Heart left ventricle (tissue), 16 donors: Measurements from ENCODE around the gene MAP2K5. TPM values are rescaled to one million over a fixed set of nuclear protein-coding genes. Genes with fewer than 3 reads are reported as not detected.
A peak's percentile ranks its signal among the peaks of the same experiment; 100 is the strongest.

ENCODE experiments used
- ATAC-seq, 4 donors: fragments of 200-7000 bp; cut with Tn5 transposase; one replicate each; pipeline ENCODE4 v1.9.1; 2020 to 2022; ENCODE audit warnings: moderate library complexity in 4 of 4, mild to moderate bottlenecking in 3 of 4, moderate number of reproducible peaks in 1 of 4
- DNase-seq, 5 donors: peaks; one replicate each; pipeline ENCODE4 v3.0.0-alpha.2; 2020
- H3K27ac ChIP-seq, 12 donors: fragments of 200-600 bp; sonication (generic) in 4 of 12; one replicate each; pipeline versions ENCODE4 v1.5.0 to v1.8.0; 2016 to 2022; ENCODE audit warnings: mild to moderate bottlenecking in 2 of 12
- H3K27me3 ChIP-seq, 9 donors: fragments of 200-600 bp; sonication (generic) in 2 of 9; one replicate each; pipeline versions ENCODE4 v1.5.1 to v1.8.0; 2016 to 2022; ENCODE audit warnings: mild to moderate bottlenecking in 3 of 9
- H3K36me3 ChIP-seq, 9 donors: fragments of 200-600 bp; sonication (generic) in 2 of 9; one replicate each; pipeline versions ENCODE4 v1.5.0 to v1.8.0; 2018 to 2022; ENCODE audit warnings: mild to moderate bottlenecking in 2 of 9
- H3K4me1 ChIP-seq, 12 donors: fragments of 200-600 bp; sonication (generic) in 4 of 12; one replicate each; pipeline versions ENCODE4 v1.5.0 to v1.8.0; 2016 to 2022; ENCODE audit warnings: mild to moderate bottlenecking in 3 of 12
- H3K4me3 ChIP-seq, 12 donors: fragments of 200-600 bp; sonication (generic) in 4 of 12; one replicate each; pipeline versions ENCODE4 v1.5.0 to v1.8.0; 2017 to 2022; ENCODE audit warnings: mild to moderate bottlenecking in 9 of 12, moderate library complexity in 4 of 12
- H3K9me3 ChIP-seq, 12 donors: fragments of 200-600 bp; sonication (generic) in 4 of 12; one replicate each; pipeline versions ENCODE4 v1.5.0 to v1.8.0; 2016 to 2022; ENCODE audit warnings: mild to moderate bottlenecking in 1 of 12
- CTCF ChIP-seq, 12 donors: fragments of 200-600 bp; sonication (generic) in 4 of 12; IDR thresholded peaks; one replicate each; pipeline versions ENCODE4 v1.5.0 to v1.8.0; 2018 to 2022; ENCODE audit warnings: antibody characterized with exemption in 12 of 12, mild to moderate bottlenecking in 5 of 12
- POLR2A ChIP-seq, 2 donors: fragments of 450-650 bp; IDR thresholded peaks; one replicate each; pipeline ENCODE4 v1.6.1; 2017; ENCODE audit warnings: antibody characterized with exemption in 2 of 2, mild to moderate bottlenecking in 2 of 2, moderate library complexity in 2 of 2
- WGBS, 4 donors: extraction: QIAGEN DNeasy Blood & Tissue Kit in 2 of 4; methylation state at CpG; one replicate each; pipeline versions ENCODE4 v1.1.5 to v1.1.7; 2013 to 2018; 5-methylcytosine and 5-hydroxymethylcytosine counted together
- intact Hi-C, 10 donors: fragments of 100-400 bp; cut with DNase I; formaldehyde crosslinking; loops; one replicate each; pipeline versions ENCODE4 v1.11.1 to v1.14.2; 2022
- long read RNA-seq, 3 donors: library from polyadenylated mRNA; unstranded; transcript quantifications; one replicate each; pipeline ENCODE4 v2.0.0, GENCODE V29; 2020 to 2021
- polyA plus RNA-seq, 2 donors: library from polyadenylated mRNA; stranded (reverse); fragments of 200-250 nt; gene quantifications; one replicate each; pipeline ENCODE4 v1.2.3, GENCODE V29; 2013
- total RNA-seq, 9 donors: library from RNA; depleted of rRNA in 2 of 9; stranded (reverse); fragments of >200 nt in 2 of 9; fragmentation: NEBNext Ultra II Directional in 3 of 9; extraction: Animal tissue kit (Norgen Biotek cat#: 25700) in 3 of 9; gene quantifications; one replicate each; pipeline versions ENCODE4 v1.1.0 to v1.2.4, GENCODE V29; 2016 to 2023
- donor health status: ischemic (EF 13 %, LVEDD 7.1; RV severe dilation, severe dysfunction).
- donor health status: healthy with polysubstance abuse.
- donor health status: DM: no; HTN: yes; CAD: no.
- donor health status: DM: no; HTN: no; CAD: no.
- donor health status: ischemic (EF 25% LVEDD 6.9; RV normal size, moderate dysfunction).
- donor health status: ischemic (EF 25% LVEDD 5.7; RV mildly dilated, moderate dysfunction).
- donor health status: healthy.
- donor health status: DM: yes; HTN: yes; CAD: no.
- donor health status: ischemic (EF 35%, LVEDD 5.7; RV mildly dilated, moderate dysfunction).
- donor health status: nonischemic (EF 11% LVEDD 7.7; RV severe dilation, severe dysfunction).
- donor health status: DM: yes; HTN: yes; CAD: no.
- donor health status: PGD.
- donor health status: ischemic (EF 29% LVEDD 5.4; RV normal size, mild dysfunction).
- donor health status: nonischemic (EF 23%, LVEDD 6.1; RV moderate dilation, normal function).

The MAP2K5 gene
- total RNA-seq, result 10 to 100 TPM in 8 of 9 donors, 1 to 10 TPM in 1; 9.9 to 32.0 (median 22.7) TPM
- 10 to 100 TPM in 1 of 2 donors, 1 to 10 TPM in 1; 8.1 to 16.3 TPM for polyA plus RNA-seq
- long read RNA-seq, donor 1, transcript MAP2K5-201 (22 exons, 2,347 nt), result major isoform, 7 of 18 reads
- long read RNA-seq, donor 1, partial matches to known transcripts, result 1 of 18 reads
- long read RNA-seq, donor 1, other reads (novel, unspliced or antisense), result 6 of 18 reads
- long read RNA-seq, donor 2, transcript MAP2K5-203 (22 exons, 1,783 nt), result minor isoform, 6 of 59 reads
- long read RNA-seq, donor 2, transcript MAP2K5-204 (21 exons, 1,689 nt), result minor isoform, 6 of 59 reads
- long read RNA-seq, donor 2, transcript MAP2K5-201 (22 exons, 2,347 nt), result major isoform, 28 of 59 reads
- long read RNA-seq, donor 2, partial matches to known transcripts, result 1 of 59 reads
- long read RNA-seq, donor 2, other reads (novel, unspliced or antisense), result 17 of 59 reads
- long read RNA-seq, donor 3, transcript MAP2K5-201 (22 exons, 2,347 nt), result major isoform, 6 of 11 reads
- long read RNA-seq, donor 3, partial matches to known transcripts, result 0 of 11 reads
- long read RNA-seq, donor 3, other reads (novel, unspliced or antisense), result 4 of 11 reads

- peak; percentile 90 to 95 (median 92) for DNase-seq
- Histone ChIP-seq H3K4me3 (peak within 1 kb of the TSS; percentile 45 to 98 (median 88)), H3K36me3 (peaks cover 0 to 10% (median 0%) of the 10 kb centered on the region in 9 donors), H3K27ac (peak within 1 kb of the TSS; percentile 63 to 95 (median 88)), H3K27me3 (no peaks in the 10 kb centered on the region), H3K9me3 (no peaks in the 10 kb centered on the region), H3K4me1 (peaks cover 0 to 32% (median 16%) of the 10 kb centered on the region in 12 donors)
- WGBS, 4 donors, result 0 to 1% (median 0%) methylated on average over 54 to 91 of the region's 91 CpGs
- peak; percentile 79 to 97 (median 95) for ATAC-seq
- TF ChIP-seq POLR2A (IDR thresholded peaks at IDR 0.05) (peak; percentile 17 to 79), CTCF (IDR thresholded peaks at IDR 0.05) (no peak)
- intact Hi-C loops, result loop anchor here in 6 of 10 donors (1.0 to 10.0 kb wide), 5 partner anchors 21 to 295 kb away; partner anchors contain the start of gene C15orf61 (in 2 of the 6)
Measured at GRCh38 chr15:67542420-67543347, at the start of gene MAP2K5. Gene MAP2K5 (plus strand): TSS chr15:67542703. CDS start chr15:67543336, 633 bp downstream.

- Histone ChIP-seq H3K9me3 (no peaks in the 10 kb centered on the region), H3K27ac (no peak overlapping the region), H3K36me3 (peaks cover 0 to 3% (median 0%) of the 10 kb centered on the region in 9 donors), H3K4me1 (no peaks in the 10 kb centered on the region), H3K4me3 (no peak overlapping the region), H3K27me3 (no peaks in the 10 kb centered on the region)
- 97 to 100% (median 99%) methylated on average over 1 of the region's 1 CpG for WGBS, 4 donors
- TF ChIP-seq POLR2A (IDR thresholded peaks at IDR 0.05) (no peak), CTCF (IDR thresholded peaks at IDR 0.05) (no peak)
- ATAC-seq, result no peak
- no peak for DNase-seq
- intact Hi-C loops, result no loop called here
Measured at GRCh38 chr15:67495585-67495984, 46.9 kb upstream of the MAP2K5 start.

DNA sequence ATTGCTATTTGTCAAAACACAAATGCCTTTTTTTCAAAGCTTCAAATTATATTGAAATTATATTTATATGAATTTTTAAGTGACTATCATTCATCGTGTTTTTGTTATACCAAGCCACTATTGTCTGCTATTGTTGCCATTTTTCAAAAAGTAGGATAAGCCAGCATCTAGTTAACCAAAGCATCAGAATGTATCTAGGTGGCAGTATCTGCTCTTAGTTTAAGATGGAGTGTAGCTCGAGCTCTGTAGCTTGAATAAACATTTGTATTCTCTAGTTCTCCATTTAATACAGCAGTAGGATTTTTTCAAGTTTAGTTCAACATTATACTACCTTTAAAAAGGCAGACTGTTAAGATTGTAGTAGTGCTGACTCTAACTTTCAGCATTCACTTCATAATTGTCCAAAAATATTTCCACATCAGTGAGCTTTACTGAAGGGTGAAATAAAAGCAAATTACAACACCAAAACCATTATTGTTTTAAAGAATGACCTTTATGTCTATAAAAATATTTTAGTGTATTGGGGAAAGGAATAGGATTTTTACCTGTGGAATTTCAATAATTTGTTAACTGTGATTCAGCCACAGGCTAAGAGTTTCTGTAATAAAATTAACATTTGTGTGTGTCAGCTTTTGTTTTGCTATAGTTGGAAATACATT lies 41.2 kb upstream of the MAP2K5 start:
- Histone ChIP-seq H3K27me3 (no peaks in the 10 kb centered on the region), H3K27ac (no peak overlapping the region), H3K4me3 (peak overlapping the region in 1 of 12 donors; percentile 5), H3K4me1 (peaks cover 0 to 6% (median 0%) of the 10 kb centered on the region in 12 donors), H3K36me3 (no peaks in the 10 kb centered on the region), H3K9me3 (no peaks in the 10 kb centered on the region)
- TF ChIP-seq POLR2A (IDR thresholded peaks at IDR 0.05) (no peak), CTCF (IDR thresholded peaks at IDR 0.05) (peak in 9 of 12 donors; percentile 10 to 52 (median 38))
- DNase-seq (no peak), ATAC-seq (peak in 1 of 4 donors; percentile 39)
- intact Hi-C loops, result loop anchor here in 5 of 10 donors (2.0 to 5.0 kb wide), 2 partner anchors 331 to 336 kb away; no protein-coding TSS in a partner anchor
- 23 to 35% (median 30%) methylated on average over 2 of the region's 2 CpGs for WGBS, 4 donors
